Urinary bladder (tissue), 4 donors: ENCODE measurements around the gene NRARP. TPM values are rescaled to one million over a fixed set of nuclear protein-coding genes. Genes with fewer than 3 reads are reported as not detected.

ENCODE experiments used
- DNase-seq: peaks from one replicate; pipeline ENCODE4 v3.0.0-alpha.2; 2015; ENCODE audit errors: extremely low spot score
- H3K27ac ChIP-seq: one replicate; pipeline ENCODE4 v1.5.1; 2013; ENCODE audit warnings: low read depth, mild to moderate bottlenecking, moderate library complexity
- H3K36me3 ChIP-seq: one replicate; pipeline ENCODE4 v1.6.1; 2013; ENCODE audit warnings: mild to moderate bottlenecking, moderate library complexity; ENCODE audit not compliant: insufficient read depth
- H3K4me1 ChIP-seq: one replicate; pipeline ENCODE4 v1.6.1; 2013; ENCODE audit warnings: mild to moderate bottlenecking, moderate library complexity; ENCODE audit not compliant: insufficient read depth
- H3K4me3 ChIP-seq: one replicate; pipeline ENCODE4 v1.5.1; 2013; ENCODE audit warnings: low read depth, low read length
- WGBS: extraction: QIAGEN DNeasy Blood & Tissue Kit; methylation state at CpG from one replicate; pipeline ENCODE4 v1.1.7; 2013; 5-methylcytosine and 5-hydroxymethylcytosine counted together
- polyA plus RNA-seq: library from polyadenylated mRNA; stranded (reverse); fragments of 200-250 nt; gene quantifications from one replicate; pipeline ENCODE4 v1.2.3, GENCODE V29; 2013
- total RNA-seq: library from RNA; depleted of rRNA; stranded (reverse); fragments of >200 nt; gene quantifications from one replicate; pipeline ENCODE4 v1.2.3, GENCODE V29; 2014
- donor health status: healthy with polysubstance abuse.
- donor health status: healthy.

NRARP gene
- total and polyA plus RNA-seq, 2 donors: 6.3 to 6.5 TPM

DNA sequence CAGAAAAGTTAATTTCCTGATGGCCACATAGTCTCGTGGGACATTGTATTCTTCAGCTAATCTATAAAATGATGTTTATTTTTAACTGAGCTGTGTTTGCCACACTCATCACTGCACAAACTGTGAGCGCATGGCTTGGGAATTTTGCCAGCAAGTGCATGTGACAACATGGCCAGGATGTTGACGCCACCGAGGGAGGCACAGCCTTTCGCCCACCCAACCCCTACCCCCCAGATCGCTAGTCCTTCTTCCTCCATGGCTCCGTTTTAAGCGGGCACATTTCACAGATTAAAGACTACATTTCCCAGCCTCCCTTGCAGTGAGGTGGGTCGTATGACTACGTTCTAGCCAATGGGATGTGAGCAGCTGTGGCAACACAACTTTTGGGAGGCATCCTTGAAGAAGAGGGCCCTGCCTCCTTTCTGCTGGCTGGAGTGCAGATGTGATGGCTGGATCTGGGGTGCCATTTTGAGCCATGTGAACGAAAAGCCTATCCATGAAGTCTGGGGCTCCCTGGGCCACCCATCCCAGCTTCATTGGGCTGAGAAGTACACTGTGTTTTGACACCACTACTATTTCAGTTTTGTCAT, 7.9 kb downstream of the NRARP start:
- Histone ChIP-seq H3K36me3 (no peaks in the 10 kb centered on the region), H3K4me3 (peak overlapping the region; percentile 16), H3K27ac (no peak overlapping the region), H3K4me1 (peaks cover 4% of the 10 kb centered on the region)
- DNase-seq: no peak
- WGBS: 52% methylated on average over 11 of the region's 11 CpGs

GRCh38 chr9:137293482-137294090, 8.5 kb downstream of the NRARP start:
- WGBS: 58% methylated on average over 29 of the region's 29 CpGs
- H3K36me3 ChIP-seq: no peaks in the 10 kb centered on the region
- no peak overlapping the region for H3K27ac ChIP-seq
- peaks cover 4% of the 10 kb centered on the region for H3K4me1 ChIP-seq
- peak overlapping the region; percentile 16 for H3K4me3 ChIP-seq
- no peak for DNase-seq

DNA sequence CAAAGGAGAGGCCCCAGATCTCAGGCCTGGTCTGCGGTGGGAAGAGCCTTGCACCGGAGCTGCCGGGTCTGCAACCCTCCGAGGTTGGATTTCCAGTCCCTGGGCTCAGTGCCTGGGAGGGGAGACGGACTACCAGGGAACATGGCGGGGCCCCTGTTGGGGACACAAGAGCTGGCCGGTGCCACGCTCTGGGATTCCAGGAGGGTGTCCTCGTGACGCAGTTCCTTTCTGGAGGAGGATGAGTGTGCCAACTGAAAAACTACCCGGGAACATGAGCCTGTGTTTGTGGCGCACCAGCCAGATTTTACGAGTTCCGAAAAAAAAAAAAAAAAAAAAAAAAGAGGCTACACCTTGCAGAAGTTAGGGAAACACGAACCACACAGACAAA, 9.0 kb downstream of the NRARP start:
- 62% methylated on average over 15 of the region's 15 CpGs for WGBS
- Histone ChIP-seq H3K27ac (no peak overlapping the region), H3K4me1 (peaks cover 4% of the 10 kb centered on the region), H3K4me3 (no peak overlapping the region), H3K36me3 (no peaks in the 10 kb centered on the region)
- DNase-seq: no peak

GRCh38 chr9:137286975-137287383, 15.1 kb downstream of the NRARP start:
- Histone ChIP-seq H3K36me3 (no peaks in the 10 kb centered on the region), H3K4me3 (no peak overlapping the region), H3K27ac (no peak overlapping the region), H3K4me1 (no peaks in the 10 kb centered on the region)
- WGBS: 47% methylated on average over 14 of the region's 14 CpGs
- no peak for DNase-seq

DNA sequence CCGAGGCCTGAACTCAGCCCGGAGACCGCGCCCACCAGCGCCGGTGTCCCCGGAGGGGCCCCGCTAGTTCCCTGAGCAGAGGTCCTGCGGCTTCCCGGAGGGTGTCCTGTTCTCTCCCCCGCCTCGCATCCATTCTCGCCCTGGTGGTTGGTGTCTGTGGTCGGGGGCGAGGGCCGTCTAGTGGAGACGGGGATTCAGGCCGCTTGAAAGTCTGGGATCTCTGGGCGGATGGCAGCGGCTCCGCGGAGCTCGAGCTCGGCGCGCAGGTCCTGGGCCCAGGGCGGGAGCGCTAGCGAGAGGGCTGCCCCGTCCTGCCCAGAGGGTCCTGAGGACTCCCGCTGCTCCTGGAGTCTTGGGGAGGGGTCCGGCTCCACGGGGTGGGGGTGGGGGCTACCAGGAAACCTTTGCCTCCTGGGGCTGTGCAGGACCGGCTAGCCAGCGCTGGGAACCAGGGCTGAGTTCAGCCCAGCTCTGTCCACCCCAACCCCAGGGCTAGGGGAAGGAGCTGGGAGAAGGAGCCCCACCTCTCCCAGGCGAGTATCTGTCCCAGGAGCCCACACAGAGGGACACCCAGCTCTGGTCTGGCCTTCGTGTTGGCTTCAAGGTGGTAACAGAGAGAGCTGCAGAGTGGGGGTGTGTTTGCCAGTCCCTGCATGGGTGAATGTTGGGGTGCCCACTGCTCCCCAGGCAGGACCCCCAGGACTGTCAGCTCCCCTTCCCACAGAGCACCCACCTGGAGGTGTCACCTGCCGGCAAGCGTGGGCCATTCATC, 20.5 kb downstream of the NRARP start:
- Histone ChIP-seq H3K4me3 (no peak overlapping the region), H3K4me1 (peaks cover 7% of the 10 kb centered on the region), H3K27ac (no peak overlapping the region), H3K36me3 (no peaks in the 10 kb centered on the region)
- WGBS: 61% methylated on average over 39 of the region's 39 CpGs
- DNase-seq: no peak

- no peaks in the 10 kb centered on the region for H3K36me3 ChIP-seq
- H3K27ac ChIP-seq: no peak overlapping the region
- peaks cover 7% of the 10 kb centered on the region for H3K4me1 ChIP-seq
- DNase-seq: no peak
- 47% methylated on average over 85 of the region's 85 CpGs for WGBS
- H3K4me3 ChIP-seq: no peak overlapping the region
These were observed 21.4 kb downstream of the NRARP start for GRCh38 chr9:137280474-137281344.

DNA sequence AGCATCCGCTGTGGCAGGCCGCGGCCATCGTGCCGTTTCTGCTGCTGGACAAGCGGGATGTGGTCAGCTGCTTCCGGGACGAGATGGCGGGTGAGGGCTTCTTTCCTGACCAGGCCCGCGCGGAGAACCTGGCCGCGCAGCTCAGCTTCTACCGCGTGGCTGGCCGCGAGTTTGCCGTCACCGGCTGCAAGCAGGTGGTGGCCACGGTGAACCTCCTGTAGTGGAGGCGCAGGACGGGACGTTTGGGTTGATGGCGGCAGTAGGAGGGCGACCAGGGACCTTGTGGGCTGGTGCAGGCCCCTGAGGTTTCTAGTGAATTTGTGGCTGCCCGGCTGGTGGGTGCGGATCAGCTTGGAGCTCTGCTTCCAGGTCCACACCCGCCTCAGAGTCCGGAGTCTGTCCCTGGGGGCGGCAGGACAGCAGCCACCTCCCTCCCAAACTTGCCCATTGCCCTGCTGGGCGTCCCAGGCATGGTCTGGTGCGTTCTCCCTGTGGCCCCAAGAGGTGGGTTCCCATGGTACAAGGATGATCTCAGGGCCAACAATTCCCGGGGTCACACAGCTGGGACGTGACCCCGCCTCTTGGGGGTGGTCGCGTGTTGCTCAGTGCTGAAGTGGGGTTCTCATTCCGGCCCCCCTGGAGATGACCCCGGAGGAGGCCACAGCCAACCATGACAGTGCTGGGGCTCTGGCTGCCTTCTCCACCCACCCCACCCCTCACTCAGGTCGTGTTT, 22.2 kb downstream of the NRARP start:
- Histone ChIP-seq H3K4me3 (no peak overlapping the region), H3K27ac (no peak overlapping the region), H3K4me1 (peaks cover 7% of the 10 kb centered on the region), H3K36me3 (no peaks in the 10 kb centered on the region)
- no peak for DNase-seq
- 94% methylated on average over 41 of the region's 41 CpGs for WGBS

- WGBS: 78% methylated on average over 139 of the region's 139 CpGs
These were observed 23.1 kb downstream of the NRARP start for GRCh38 chr9:137278721-137279711.

GRCh38 chr9:137278061-137278701, 23.9 kb downstream of the NRARP start:
- H3K27ac ChIP-seq: peak overlapping the region; percentile 54
- peak overlapping the region; percentile 41 for H3K4me3 ChIP-seq
- no peaks in the 10 kb centered on the region for H3K36me3 ChIP-seq
- WGBS: 11% methylated on average over 54 of the region's 54 CpGs
- no peak for DNase-seq
- H3K4me1 ChIP-seq: peaks cover 7% of the 10 kb centered on the region

More at GRCh38 chr9:137278721-137279711, 23.1 kb downstream of the NRARP start:
- H3K27ac ChIP-seq: no peak overlapping the region
- peak overlapping the region; percentile 41 for H3K4me3 ChIP-seq
- H3K36me3 ChIP-seq: no peaks in the 10 kb centered on the region
- peaks cover 7% of the 10 kb centered on the region for H3K4me1 ChIP-seq
- no peak for DNase-seq

- H3K4me1 ChIP-seq: peaks cover 7% of the 10 kb centered on the region
- no peak for DNase-seq
These were observed 24.6 kb downstream of the NRARP start, which contains the start of gene TOR4A for GRCh38 chr9:137277329-137278041. Gene TOR4A, plus strand, starts transcription at chr9:137277726. Its CDS starts 964 bp downstream, at chr9:137278690.

More at GRCh38 chr9:137277329-137278041, 24.6 kb downstream of the NRARP start, which contains the start of gene TOR4A:
- WGBS: 21% methylated on average over 25 of the region's 25 CpGs
- peak within 1 kb of the TSS; percentile 67 for H3K27ac ChIP-seq
- no peaks in the 10 kb centered on the region for H3K36me3 ChIP-seq
- H3K4me3 ChIP-seq: peak within 1 kb of the TSS; percentile 41
